Trophoblast cell (in vitro differentiated cells and primary cell): Measurements from ENCODE around the gene TIMM23B. TPM values are rescaled to one million over a fixed set of nuclear protein-coding genes. Genes with fewer than 3 reads are reported as not detected.
A peak's percentile ranks its signal among the peaks of the same experiment; 100 is the strongest.
"Not testable (repeated sequence)": the region's sequence is repeated elsewhere in the genome, so short reads cannot be mapped to it uniquely, and the experiment has no call there.

Experiments used
- DNase-seq, 2 donors: peaks; one replicate each; pipeline ENCODE4 v3.0.0-alpha.2; 2016
- H2AFZ ChIP-seq: 2 replicates; pipeline ENCODE4 v1.6.1; 2013; ENCODE audit warnings: low read length, moderate library complexity, mild to moderate bottlenecking; ENCODE audit not compliant: insufficient read depth, poor library complexity
- H2AK5ac ChIP-seq: 2 replicates; pipeline ENCODE4 v1.6.1; 2013; ENCODE audit warnings: mild to moderate bottlenecking, low read length
- H2BK120ac ChIP-seq: 2 replicates; pipeline ENCODE4 v1.6.1; 2013; ENCODE audit warnings: low read length, mild to moderate bottlenecking, moderate library complexity; ENCODE audit not compliant: insufficient read depth, poor library complexity
- H2BK12ac ChIP-seq: 2 replicates; pipeline ENCODE4 v1.6.1; 2013; ENCODE audit warnings: mild to moderate bottlenecking, low read length, moderate library complexity
- H2BK5ac ChIP-seq: 2 replicates; pipeline ENCODE4 v1.6.1; 2013; ENCODE audit warnings: low read length, low read depth, moderate library complexity, mild to moderate bottlenecking; ENCODE audit not compliant: poor library complexity
- H3K14ac ChIP-seq: 2 replicates; pipeline ENCODE4 v1.6.1; 2013; ENCODE audit warnings: mild to moderate bottlenecking, low read length
- H3K18ac ChIP-seq: 2 replicates; pipeline ENCODE4 v1.6.1; 2013; ENCODE audit warnings: mild to moderate bottlenecking, low read length
- H3K23ac ChIP-seq: 2 replicates; pipeline ENCODE4 v1.6.1; 2013; ENCODE audit warnings: low read length
- H3K27ac ChIP-seq: 2 replicates; pipeline ENCODE4 v1.5.1; 2013; ENCODE audit warnings: low read depth, mild to moderate bottlenecking, inconsistent platforms, low read length, moderate library complexity
- H3K27me3 ChIP-seq: 2 replicates; pipeline ENCODE4 v1.6.1; 2013; ENCODE audit warnings: inconsistent platforms, mild to moderate bottlenecking, low read length, moderate library complexity; ENCODE audit not compliant: insufficient read depth
- H3K36me3 ChIP-seq, 2 experiments: 1 replicate in 1 of 2; 2 replicates in 1 of 2; pipeline ENCODE4 v1.6.1; 2013; ENCODE audit warnings: low read length in 2 of 2, mild to moderate bottlenecking in 2 of 2, moderate library complexity in 1 of 2; ENCODE audit not compliant: insufficient read depth in 2 of 2, control insufficient read depth in 1 of 2
- H3K4ac ChIP-seq: 2 replicates; pipeline ENCODE4 v1.6.1; 2013; ENCODE audit warnings: low read depth, mild to moderate bottlenecking, low read length, moderate library complexity
- H3K4me1 ChIP-seq, 2 experiments: 1 replicate in 1 of 2; 2 replicates in 1 of 2; pipeline ENCODE4 v1.6.1; 2013; ENCODE audit warnings: low read length in 2 of 2, mild to moderate bottlenecking in 2 of 2, moderate library complexity in 1 of 2; ENCODE audit not compliant: insufficient read depth in 2 of 2, control insufficient read depth in 1 of 2
- H3K4me2 ChIP-seq: 2 replicates; pipeline ENCODE4 v1.6.1; 2013; ENCODE audit warnings: inconsistent platforms, mild to moderate bottlenecking, low read length, moderate library complexity
- H3K4me3 ChIP-seq: 2 replicates; pipeline ENCODE4 v1.5.1; 2013; ENCODE audit warnings: mild to moderate bottlenecking, low read depth, low read length, inconsistent platforms
- H3K79me1 ChIP-seq: one replicate; pipeline ENCODE4 v1.6.1; 2013; ENCODE audit warnings: low read length
- H3K79me2 ChIP-seq: 2 replicates; pipeline ENCODE4 v1.6.1; 2013; ENCODE audit warnings: low read length, mild to moderate bottlenecking; ENCODE audit not compliant: control insufficient read depth, insufficient read depth, poor library complexity
- H3K9ac ChIP-seq: 2 replicates; pipeline ENCODE4 v1.6.1; 2013; ENCODE audit warnings: mild to moderate bottlenecking, low read length
- H3K9me3 ChIP-seq: 2 replicates; pipeline ENCODE4 v1.6.1; 2013; ENCODE audit warnings: low read depth, mild to moderate bottlenecking, control low read depth, inconsistent platforms, low read length; ENCODE audit not compliant: insufficient read depth
- H4K12ac ChIP-seq: 2 replicates; pipeline ENCODE4 v1.6.1; 2013; ENCODE audit warnings: low read depth, mild to moderate bottlenecking, low read length, moderate library complexity
- H4K8ac ChIP-seq: 2 replicates; pipeline ENCODE4 v1.6.1; 2013; ENCODE audit warnings: low read depth, mild to moderate bottlenecking, low read length, moderate library complexity
- H4K91ac ChIP-seq: one replicate; pipeline ENCODE4 v1.6.1; 2013; ENCODE audit warnings: low read depth, mild to moderate bottlenecking, low read length, moderate library complexity
- WGBS: extraction: QIAGEN DNeasy Blood & Tissue Kit; methylation state at CpG from one replicate; pipeline ENCODE4 v1.1.7; 2013; ENCODE audit warnings: missing lambda C conversion rate; ENCODE audit not compliant: insufficient read length, insufficient coverage; ENCODE audit errors: extremely low coverage; 5-methylcytosine and 5-hydroxymethylcytosine counted together
- polyA plus RNA-seq: library from polyadenylated mRNA; stranded (reverse); fragments of 200-250 nt; gene quantifications from 2 replicates; pipeline ENCODE4 v1.2.3, GENCODE V29; 2013

Gene TIMM23B
- 7.1 and 7.2 TPM in 2 replicates for polyA plus RNA-seq

GRCh38 chr10:49941447-49942338, at the start of gene TIMM23B, which contains the start of gene PARG:
Gene TIMM23B (plus strand): TSS chr10:49942053. CDS start chr10:49942195, 142 bp downstream.
Gene PARG (minus strand): TSS chr10:49942027. CDS start chr10:49941725, 302 bp downstream.
- H2BK5ac ChIP-seq, H3K23ac ChIP-seq, H3K79me2 ChIP-seq, H3K79me1 ChIP-seq, H3K9me3 ChIP-seq, H3K36me3 ChIP-seq, H3K27me3 ChIP-seq, H3K4me1 ChIP-seq, H2BK12ac ChIP-seq, H2AK5ac ChIP-seq, H3K27ac ChIP-seq: not testable (repeated sequence)
- peak within 1 kb of the TSS; percentile 90 for H3K4me2 ChIP-seq
- H4K8ac ChIP-seq, result peak within 1 kb of the TSS; percentile 87
- peak within 1 kb of the TSS; percentile 93 for H3K9ac ChIP-seq
- DNase-seq, result peak; percentile 71 to 82
- peak within 1 kb of the TSS; percentile 15 for H3K18ac ChIP-seq
- H2AFZ ChIP-seq, result peak within 1 kb of the TSS; percentile 95
- H3K14ac ChIP-seq, result peak within 1 kb of the TSS; percentile 75
- peak within 1 kb of the TSS; percentile 79 for H4K12ac ChIP-seq
- H3K4ac ChIP-seq, result peak within 1 kb of the TSS; percentile 77
- peak within 1 kb of the TSS; percentile 69 for H2BK120ac ChIP-seq
- WGBS, result no CpG with 5 or more reads among the region's 81 CpGs
- peak within 1 kb of the TSS; percentile 94 for H3K4me3 ChIP-seq
- peak within 1 kb of the TSS; percentile 63 for H4K91ac ChIP-seq

- not testable (repeated sequence) for H3K4ac ChIP-seq, H3K36me3 ChIP-seq, H3K18ac ChIP-seq, H2AK5ac ChIP-seq, DNase-seq, H2BK12ac ChIP-seq, H3K9me3 ChIP-seq, H3K79me1 ChIP-seq, H2BK120ac ChIP-seq, H3K14ac ChIP-seq, H3K23ac ChIP-seq, H3K27me3 ChIP-seq, H3K4me2 ChIP-seq, H3K4me3 ChIP-seq, H4K91ac ChIP-seq, H3K4me1 ChIP-seq, H2AFZ ChIP-seq, H2BK5ac ChIP-seq, H3K79me2 ChIP-seq, H3K27ac ChIP-seq, H3K9ac ChIP-seq, H4K12ac ChIP-seq, H4K8ac ChIP-seq
- WGBS, result no CpG with 5 or more reads among the region's 2 CpGs
These were observed 41.9 kb upstream of the TIMM23B start for GRCh38 chr10:49899999-49900398.

GRCh38 chr10:49900406-49900805, 41.4 kb upstream of the TIMM23B start:
- not testable (repeated sequence) for H3K27ac ChIP-seq, H2AK5ac ChIP-seq, H3K4me2 ChIP-seq, H3K14ac ChIP-seq, DNase-seq, H3K27me3 ChIP-seq, H3K79me1 ChIP-seq, H2AFZ ChIP-seq, H3K18ac ChIP-seq, H3K79me2 ChIP-seq, H3K23ac ChIP-seq, H3K4me1 ChIP-seq, H3K9ac ChIP-seq, H3K36me3 ChIP-seq, H2BK12ac ChIP-seq, H3K4ac ChIP-seq, H3K4me3 ChIP-seq, H4K8ac ChIP-seq, H2BK5ac ChIP-seq, H3K9me3 ChIP-seq, H4K12ac ChIP-seq, H2BK120ac ChIP-seq, H4K91ac ChIP-seq
- WGBS, result no CpG with 5 or more reads among the region's 3 CpGs

- not testable (repeated sequence) for H2BK12ac ChIP-seq, H3K9ac ChIP-seq, H3K79me2 ChIP-seq, H3K36me3 ChIP-seq, H4K91ac ChIP-seq, H3K79me1 ChIP-seq, H3K23ac ChIP-seq, H2BK120ac ChIP-seq, H3K18ac ChIP-seq, H3K27me3 ChIP-seq, H2AK5ac ChIP-seq, H3K4me2 ChIP-seq, H3K4me3 ChIP-seq, H4K8ac ChIP-seq, H3K14ac ChIP-seq, H3K9me3 ChIP-seq, H3K27ac ChIP-seq, H2BK5ac ChIP-seq, H2AFZ ChIP-seq, H3K4ac ChIP-seq, DNase-seq, H3K4me1 ChIP-seq, H4K12ac ChIP-seq
- no CpG with 5 or more reads among the region's 3 CpGs for WGBS
These were observed 38.0 kb upstream of the TIMM23B start for GRCh38 chr10:49903829-49904228.
